ENCODE results near the gene HSFX3.

GRCh38 chrX:149516604-149517003 is 33.1 kb downstream of the HSFX3 start:
- TF ChIP-seq CTCF (IDR thresholded peaks at IDR 0.05) (no peak), POLR2A (IDR thresholded peaks at IDR 0.05) (no peak)

All from esophagus squamous epithelium (tissue), 4 donors.